HG02885 (cell line): ENCODE measurements around the gene CLIC3.

ENCODE experiments used
- ATAC-seq: cut with Tn5 transposase; IDR thresholded peaks from one replicate; pipeline ENCODE4 v1.9.1; 2021; ENCODE audit warnings: mild to moderate bottlenecking; ENCODE audit not compliant: unreplicated experiment, poor library complexity

Gene CLIC3

DNA sequence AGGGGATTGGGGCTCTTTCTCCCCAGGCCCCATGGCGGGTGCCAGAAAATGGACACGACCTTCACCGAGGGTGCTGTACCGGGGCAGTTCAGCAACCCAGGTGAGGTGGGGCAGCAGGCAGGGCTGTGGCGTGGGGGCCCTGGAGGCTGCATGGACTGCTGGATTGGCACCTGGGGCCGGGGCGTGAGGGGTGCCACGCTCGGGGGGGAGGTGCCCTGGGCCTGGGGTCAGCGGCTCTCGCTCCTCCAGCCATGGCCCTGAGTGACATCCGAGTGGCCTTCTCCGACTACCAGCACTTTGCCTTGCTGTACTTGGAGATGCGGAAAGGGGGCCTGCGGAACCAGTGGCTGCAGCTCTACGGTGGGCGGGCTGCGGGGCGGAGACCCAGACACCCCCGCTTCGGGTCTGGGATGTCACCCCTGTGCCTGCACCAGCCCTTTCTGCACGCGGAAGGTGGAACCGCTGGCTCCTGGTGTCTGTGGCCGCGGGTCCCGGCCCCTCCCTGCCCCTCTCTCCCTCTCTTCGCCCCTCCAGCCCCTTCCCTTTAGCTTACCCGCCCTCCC, 11.8 kb downstream of the CLIC3 start:
- ATAC-seq, result no peak

- ATAC-seq, result no peak
Measured at GRCh38 chr9:136983656-136984314, 12.6 kb downstream of the CLIC3 start.

DNA sequence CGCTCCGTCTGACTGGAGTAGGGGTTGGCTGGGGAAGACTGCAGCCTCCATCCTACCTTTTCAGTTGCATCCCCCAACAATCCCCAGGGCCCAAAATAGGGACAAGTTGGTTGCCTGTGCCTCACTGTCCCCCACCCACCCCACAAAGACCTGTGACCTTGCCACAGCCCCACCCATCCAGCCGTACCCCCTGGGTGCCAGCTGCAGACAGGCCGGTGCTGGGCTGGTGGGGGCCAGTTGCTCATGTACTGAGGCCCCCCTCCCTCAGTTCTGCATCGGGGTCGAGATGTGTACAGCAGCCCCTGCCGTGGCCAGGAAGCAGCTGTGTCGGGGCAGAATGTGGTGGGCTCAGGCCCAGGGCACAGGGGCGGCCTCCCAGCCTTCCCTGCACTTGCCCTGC, 13.2 kb downstream of the CLIC3 start:
- no peak for ATAC-seq

DNA sequence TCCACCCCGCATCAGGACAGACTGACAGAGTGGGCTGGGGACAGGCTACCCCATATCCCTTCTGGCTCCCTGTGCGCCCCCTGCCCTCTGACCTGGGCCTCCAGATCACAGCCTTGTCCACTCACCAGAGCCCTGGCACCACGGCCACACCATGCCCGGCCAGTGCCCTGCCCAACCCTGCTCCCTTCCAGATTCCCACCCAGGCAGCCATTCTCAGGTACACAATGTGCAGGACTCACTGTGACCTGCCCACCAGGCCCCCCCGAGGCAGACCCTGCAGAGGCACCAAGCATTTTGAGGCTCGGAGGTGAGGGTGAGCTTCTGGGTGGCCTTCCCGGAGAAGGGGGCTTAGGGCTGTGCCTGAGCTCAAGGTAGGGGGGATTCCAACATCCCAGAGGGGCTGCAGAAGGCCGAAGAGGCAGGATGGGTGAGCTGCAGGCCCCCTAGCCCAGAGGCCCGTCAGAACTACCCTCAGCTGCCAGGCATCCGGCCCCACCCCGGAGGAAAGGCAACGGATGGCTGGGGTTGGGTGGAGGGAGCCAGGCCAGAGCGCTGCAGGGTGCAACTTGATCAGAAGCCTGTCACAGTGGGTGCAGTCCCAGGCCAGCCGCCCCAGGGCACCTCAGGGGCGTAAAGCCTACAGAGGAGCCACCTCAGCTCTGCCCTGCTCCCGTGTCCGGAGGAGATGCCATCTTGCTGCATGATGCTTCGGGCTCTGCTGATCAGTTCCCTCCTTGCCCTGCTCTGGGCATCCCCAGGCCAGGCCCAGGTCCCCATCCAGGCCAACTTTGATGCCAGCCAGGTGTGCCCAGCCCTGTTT, 13.9 kb downstream of the CLIC3 start, which contains the start of gene LCNL1:
Gene LCNL1, plus strand, starts transcription at position 762 of the 820 bp plus-strand sequence. CDS start 594 bp downstream, outside the sequence.
- ATAC-seq, result no peak

GRCh38 chr9:136981588-136982231, 14.7 kb downstream of the CLIC3 start:
- no peak for ATAC-seq

GRCh38 chr9:136980669-136981478, 15.5 kb downstream of the CLIC3 start:
- ATAC-seq, result no peak

- no peak for ATAC-seq
Measured at GRCh38 chr9:136979769-136980587, 16.4 kb downstream of the CLIC3 start.

GRCh38 chr9:136978865-136979544, 17.4 kb downstream of the CLIC3 start:
- no peak for ATAC-seq

GRCh38 chr9:136978073-136978864, 18.1 kb downstream of the CLIC3 start:
- ATAC-seq, result no peak

DNA sequence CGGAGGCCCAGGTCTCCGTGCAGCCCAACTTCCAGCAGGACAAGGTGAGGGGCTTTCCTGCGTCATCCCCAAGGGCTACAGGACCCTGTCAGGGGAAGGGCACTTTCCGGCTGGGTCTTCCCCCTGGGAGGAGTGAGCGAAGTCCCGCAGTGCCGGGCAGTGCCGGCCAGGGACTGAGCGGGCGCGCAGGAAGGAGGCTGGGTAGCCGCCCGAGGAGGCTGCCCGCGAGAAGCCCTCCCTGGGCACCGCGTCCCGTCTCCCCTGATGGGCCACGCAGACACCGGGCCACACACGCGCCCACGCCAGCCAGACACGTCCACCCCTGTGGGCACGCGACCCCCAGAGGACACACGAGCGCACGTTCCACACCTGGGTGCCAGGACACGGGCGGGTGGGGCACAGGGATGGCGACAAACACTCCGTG, 18.7 kb downstream of the CLIC3 start:
- ATAC-seq, result no peak

DNA sequence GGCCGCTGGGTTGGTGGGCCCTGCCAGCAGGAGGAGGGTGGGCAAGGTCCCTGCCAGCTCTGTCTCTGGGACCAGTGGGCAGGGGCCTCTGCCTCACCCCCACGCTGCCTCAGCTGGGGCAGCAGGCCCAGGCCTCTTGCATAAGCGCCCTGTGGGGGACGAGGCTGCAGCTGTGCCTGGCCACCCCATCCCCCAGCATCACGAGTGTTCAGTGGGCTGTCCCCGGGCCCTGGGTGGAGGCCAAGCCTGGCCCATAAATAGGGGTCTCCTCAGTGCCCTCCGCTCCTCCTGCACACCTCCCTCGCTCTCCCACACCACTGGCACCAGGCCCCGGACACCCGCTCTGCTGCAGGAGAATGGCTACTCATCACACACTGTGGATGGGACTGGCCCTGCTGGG, 19.1 kb downstream of the CLIC3 start, which contains the start of gene PTGDS:
Gene PTGDS, plus strand, starts transcription at position 282 of the 400 bp plus-strand sequence. Its CDS starts 75 bp downstream, at position 357.
- ATAC-seq, result no peak

- ATAC-seq, result no peak
Measured at GRCh38 chr9:136975644-136976043, 20.7 kb downstream of the CLIC3 start.

GRCh38 chr9:136974817-136975535, 21.4 kb downstream of the CLIC3 start:
- ATAC-seq, result no peak

GRCh38 chr9:136973618-136974617, 22.4 kb downstream of the CLIC3 start:
- ATAC-seq, result no peak

GRCh38 chr9:136972743-136973142, 23.6 kb downstream of the CLIC3 start:
- ATAC-seq, result no peak

DNA sequence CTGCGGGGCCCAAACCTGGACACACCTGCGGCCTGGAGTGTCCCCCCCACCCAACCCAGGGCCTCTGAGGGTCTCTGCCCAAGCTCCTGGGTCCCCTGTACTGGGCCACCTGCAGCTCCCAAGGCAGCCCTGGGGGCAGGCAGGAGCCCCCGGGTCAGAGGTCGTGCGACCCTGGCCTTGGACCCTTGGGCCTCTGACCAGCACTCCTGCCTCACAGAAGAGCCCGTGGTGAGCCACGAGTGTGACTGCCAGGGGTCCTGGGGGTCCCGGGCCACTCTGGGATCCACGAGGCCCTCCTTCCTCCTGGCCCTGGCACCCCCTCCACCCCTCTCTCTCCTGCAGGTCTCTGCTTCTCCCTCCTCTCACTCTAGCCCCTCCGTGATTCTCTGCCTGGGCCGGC, 24.0 kb downstream of the CLIC3 start:
- ATAC-seq, result no peak
